ENCODE results near the gene ITPRID1.

The ITPRID1 gene

DNA sequence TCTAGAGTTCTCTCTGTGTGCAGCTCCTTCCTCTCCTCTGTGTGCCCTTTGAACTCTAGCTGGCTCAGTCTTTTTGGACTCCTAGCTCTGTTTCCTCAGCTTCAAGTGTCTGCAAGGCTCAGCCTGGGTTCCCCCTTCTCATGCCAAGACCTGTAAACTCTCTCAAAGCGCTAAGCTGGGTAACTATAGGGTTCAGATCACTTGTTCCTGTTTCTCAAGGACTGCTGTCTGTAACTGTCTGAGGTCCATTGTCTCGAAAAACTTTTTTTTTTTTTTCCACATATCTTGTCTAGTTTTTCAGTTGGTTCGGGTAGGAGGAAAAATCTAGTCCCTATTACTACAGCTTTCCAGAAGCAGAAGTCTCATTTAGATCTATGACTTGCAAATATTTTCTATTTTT lies 126.5 kb downstream of the ITPRID1 start:
- no peak overlapping the region for H3K27ac Mint-ChIP-seq
- no peaks in the 10 kb centered on the region for H3K27me3 Mint-ChIP-seq
- H3K9me3 Mint-ChIP-seq, result no peaks in the 10 kb centered on the region
- no peak for DNase-seq
- H3K36me3 Mint-ChIP-seq (ENCODE audit: low read depth), result no peaks in the 10 kb centered on the region
- no peak for ATAC-seq
- H3K4me1 Mint-ChIP-seq, result no peaks in the 10 kb centered on the region
- no peak overlapping the region for H3K4me3 Mint-ChIP-seq

DNA sequence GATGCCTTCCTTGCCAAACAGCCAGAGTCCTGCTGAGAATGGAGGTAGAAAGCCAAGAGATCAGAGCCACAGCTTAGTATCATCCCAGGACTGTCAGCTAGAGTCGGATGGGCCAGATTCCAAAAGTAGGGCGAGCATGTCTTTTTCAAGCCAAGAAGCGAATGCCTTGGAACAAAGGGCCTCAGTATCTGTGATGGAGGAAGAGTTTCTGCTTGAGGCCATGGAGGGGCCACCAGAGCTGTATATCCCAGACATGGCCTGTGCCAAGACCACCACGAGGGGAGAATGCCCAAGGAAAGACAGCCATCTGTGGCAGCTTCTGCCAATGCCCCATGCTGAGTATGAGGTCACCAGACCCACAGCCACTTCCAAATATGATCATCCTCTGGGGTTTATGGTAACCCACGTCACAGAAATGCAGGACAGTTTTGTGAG lies 128.8 kb downstream of the ITPRID1 start:
- H3K27ac Mint-ChIP-seq, result no peak overlapping the region
- H3K4me1 Mint-ChIP-seq, result no peaks in the 10 kb centered on the region
- no peaks in the 10 kb centered on the region for H3K27me3 Mint-ChIP-seq
- ATAC-seq, result no peak
- H3K36me3 Mint-ChIP-seq (ENCODE audit: low read depth), result no peaks in the 10 kb centered on the region
- no peaks in the 10 kb centered on the region for H3K9me3 Mint-ChIP-seq
- DNase-seq, result no peak
- H3K4me3 Mint-ChIP-seq, result no peak overlapping the region

DNA sequence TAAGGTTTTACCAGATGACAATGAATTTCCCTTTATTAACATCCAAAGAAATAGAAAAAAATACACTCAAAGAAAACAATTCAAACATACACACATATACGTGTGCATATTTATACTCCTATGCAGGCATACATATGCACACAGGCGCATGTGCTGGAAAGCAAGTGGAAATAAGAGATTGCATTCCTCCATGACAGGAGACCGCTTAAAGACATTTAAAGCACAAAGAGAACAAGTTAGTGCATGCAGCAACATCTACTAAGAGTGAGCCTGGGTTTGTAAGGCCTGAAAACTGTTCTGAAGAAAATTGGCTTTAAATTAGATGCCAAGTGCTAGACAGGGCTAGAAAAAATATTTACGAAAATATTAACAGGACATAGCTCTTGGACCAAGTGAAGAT lies 133.1 kb downstream of the ITPRID1 start:
- DNase-seq (no peak), ATAC-seq (no peak)
- H3K36me3 Mint-ChIP-seq (ENCODE audit: low read depth), result no peaks in the 10 kb centered on the region
- H3K27me3 Mint-ChIP-seq, result no peaks in the 10 kb centered on the region
- H3K4me1 Mint-ChIP-seq, result no peaks in the 10 kb centered on the region
- H3K4me3 Mint-ChIP-seq, result no peak overlapping the region
- H3K27ac Mint-ChIP-seq, result no peak overlapping the region
- no peaks in the 10 kb centered on the region for H3K9me3 Mint-ChIP-seq

DNA sequence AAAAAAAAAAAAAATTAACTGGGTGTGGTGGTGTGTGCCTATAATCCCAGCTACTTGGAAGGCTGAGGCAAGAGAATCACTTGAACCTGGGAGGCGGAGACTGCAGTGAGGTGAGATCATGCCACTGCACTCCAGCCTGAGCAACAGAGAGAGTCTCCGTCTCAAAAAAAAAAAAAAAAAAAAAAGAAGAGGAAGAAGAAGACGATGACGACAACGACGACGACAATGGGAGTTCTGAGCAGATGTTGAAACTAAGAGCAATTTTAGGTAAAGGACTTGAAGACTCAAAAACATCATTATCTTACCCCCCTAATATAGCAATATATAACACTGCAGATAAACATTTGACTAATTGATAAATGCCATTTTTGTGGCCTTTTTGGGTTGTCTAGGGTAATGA lies 133.6 kb downstream of the ITPRID1 start:
- Mint-ChIP-seq H3K4me3 (no peak overlapping the region), H3K27ac (no peak overlapping the region), H3K4me1 (no peaks in the 10 kb centered on the region), H3K9me3 (no peaks in the 10 kb centered on the region), H3K27me3 (no peaks in the 10 kb centered on the region), H3K36me3 (ENCODE audit: low read depth) (no peaks in the 10 kb centered on the region)
- ATAC-seq (no peak), DNase-seq (no peak)

DNA sequence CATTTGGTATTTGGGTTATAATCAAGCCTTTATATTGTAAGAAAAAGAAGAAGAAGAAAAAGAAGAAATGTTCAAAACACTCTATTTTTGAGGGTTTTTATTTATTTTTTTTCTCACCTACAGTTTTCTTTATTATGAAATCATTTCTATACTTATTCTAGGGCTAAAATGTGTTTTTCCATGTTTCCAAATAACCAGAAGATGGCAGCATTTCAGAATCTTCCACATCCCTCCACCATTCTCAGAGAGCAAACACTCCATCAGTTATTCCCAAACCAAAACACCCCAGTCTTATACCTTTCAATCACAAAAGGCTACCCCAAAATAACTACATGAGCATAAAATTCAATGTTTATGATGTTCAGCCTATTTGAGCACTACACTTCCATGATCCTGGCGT lies 134.4 kb downstream of the ITPRID1 start:
- Mint-ChIP-seq H3K27ac (no peak overlapping the region), H3K9me3 (no peaks in the 10 kb centered on the region), H3K4me3 (no peak overlapping the region), H3K36me3 (ENCODE audit: low read depth) (no peaks in the 10 kb centered on the region), H3K27me3 (no peaks in the 10 kb centered on the region), H3K4me1 (no peaks in the 10 kb centered on the region)
- no peak for DNase-seq
- no peak for ATAC-seq

DNA sequence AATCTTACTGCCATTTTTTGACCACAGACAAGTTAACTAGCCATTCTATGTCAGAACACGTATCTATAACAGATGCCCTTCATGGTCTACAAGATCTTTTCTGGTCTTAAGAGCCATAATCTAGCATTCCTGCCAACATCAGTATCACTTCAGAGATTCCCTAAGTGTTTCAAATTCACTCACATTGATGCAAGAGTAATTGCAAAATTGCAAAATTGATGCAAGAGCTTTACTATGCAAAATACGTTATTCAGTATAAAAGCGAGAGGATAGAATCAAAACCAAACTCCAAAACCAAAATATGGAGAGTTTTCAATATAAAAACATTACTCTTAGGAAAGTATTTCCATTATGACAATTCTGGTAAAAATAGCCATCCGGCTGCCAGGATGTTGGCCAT lies 135.0 kb downstream of the ITPRID1 start:
- no peaks in the 10 kb centered on the region for H3K27me3 Mint-ChIP-seq
- no peaks in the 10 kb centered on the region for H3K4me1 Mint-ChIP-seq
- H3K9me3 Mint-ChIP-seq, result no peaks in the 10 kb centered on the region
- ATAC-seq (no peak), DNase-seq (no peak)
- no peaks in the 10 kb centered on the region for H3K36me3 Mint-ChIP-seq (ENCODE audit: low read depth)
- H3K27ac Mint-ChIP-seq, result no peak overlapping the region
- H3K4me3 Mint-ChIP-seq, result no peak overlapping the region

DNA sequence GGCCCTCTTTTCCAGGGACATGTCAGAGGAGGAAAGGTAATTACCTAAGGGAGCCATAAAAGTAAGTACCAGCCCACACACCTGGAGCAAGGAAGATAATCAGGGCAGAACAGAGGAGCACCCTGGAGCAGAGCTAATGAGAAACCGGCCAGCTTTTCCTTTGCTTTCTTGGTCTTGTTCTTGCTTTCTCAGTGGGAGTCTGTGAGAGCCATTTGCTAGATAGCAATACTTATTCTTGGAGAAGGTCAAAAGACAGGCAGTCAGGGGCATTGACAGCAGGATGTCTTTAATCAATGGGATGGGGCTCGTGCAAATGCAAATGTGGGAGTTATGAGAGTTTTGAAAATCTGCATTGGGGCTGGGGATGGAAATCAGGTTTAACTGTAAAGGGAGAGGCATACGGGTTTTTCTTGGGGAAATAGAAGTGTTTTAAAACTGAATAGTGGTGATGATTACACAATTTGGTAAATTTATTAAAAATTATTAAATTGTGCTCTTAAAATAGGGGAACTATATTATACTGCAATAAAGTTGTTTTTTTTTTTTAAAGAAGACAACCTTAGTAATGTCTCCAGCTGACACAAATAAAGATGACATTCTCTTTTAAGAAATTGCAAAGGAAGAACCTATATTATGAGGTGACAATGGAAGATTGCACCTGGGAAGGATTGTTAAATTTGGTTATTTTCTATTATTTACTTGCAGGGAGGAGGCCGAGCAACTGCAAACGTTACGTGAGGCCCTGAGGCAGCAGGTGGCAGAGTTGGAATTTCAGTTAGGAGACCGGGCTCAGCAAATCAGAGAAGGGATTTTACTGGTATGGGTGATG lies 137.6 kb downstream of the ITPRID1 start:
- peaks cover 2% of the 10 kb centered on the region for H3K9me3 Mint-ChIP-seq
- no peak overlapping the region for H3K4me3 Mint-ChIP-seq
- no peaks in the 10 kb centered on the region for H3K27me3 Mint-ChIP-seq
- DNase-seq, result no peak
- no peak overlapping the region for H3K27ac Mint-ChIP-seq
- no peaks in the 10 kb centered on the region for H3K4me1 Mint-ChIP-seq
- no peak for ATAC-seq
- no peaks in the 10 kb centered on the region for H3K36me3 Mint-ChIP-seq (ENCODE audit: low read depth)

DNA sequence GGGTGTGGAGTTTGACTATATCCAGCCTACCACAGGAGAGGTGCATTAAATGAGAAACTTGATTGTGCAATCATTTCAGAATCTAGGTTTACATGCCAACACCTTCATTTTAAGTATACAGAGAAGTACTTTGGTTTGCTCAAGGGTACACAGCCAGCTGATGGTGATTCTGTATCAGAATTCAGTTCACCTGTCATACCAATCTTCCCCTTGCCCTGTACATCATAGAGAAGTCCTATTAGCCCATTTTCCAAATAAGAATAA lies 138.1 kb downstream of the ITPRID1 start:
- H3K27me3 Mint-ChIP-seq, result no peaks in the 10 kb centered on the region

DNA sequence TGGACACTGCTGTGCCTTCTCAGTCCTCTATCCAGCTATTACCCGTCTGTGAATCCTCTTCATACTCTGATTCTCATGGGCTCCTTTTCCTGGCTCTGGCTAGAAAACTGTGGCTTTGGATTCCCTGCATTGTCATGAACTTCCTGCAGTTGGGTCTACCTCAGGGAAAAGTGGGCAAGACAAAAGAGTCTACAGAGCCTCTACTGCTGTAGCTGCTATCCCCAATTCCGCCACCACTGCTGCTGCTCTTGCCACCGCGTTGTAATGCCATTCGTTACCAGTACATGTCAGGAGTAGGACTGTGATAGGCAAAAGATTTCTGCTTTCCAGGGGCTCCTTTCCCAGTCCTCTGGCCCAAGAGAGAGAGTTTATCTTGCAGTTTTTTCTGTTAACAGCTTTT lies 149.2 kb downstream of the ITPRID1 start:
- Mint-ChIP-seq H3K27ac (no peak overlapping the region), H3K4me3 (no peak overlapping the region), H3K27me3 (no peaks in the 10 kb centered on the region), H3K4me1 (no peaks in the 10 kb centered on the region), H3K36me3 (ENCODE audit: low read depth) (no peaks in the 10 kb centered on the region), H3K9me3 (no peaks in the 10 kb centered on the region)
- no peak for DNase-seq
- ATAC-seq, result no peak

More for the DNA sequence above, 138.1 kb downstream of the ITPRID1 start:
- H3K27ac Mint-ChIP-seq, result no peak overlapping the region
- H3K4me1 Mint-ChIP-seq, result no peaks in the 10 kb centered on the region
- H3K4me3 Mint-ChIP-seq, result no peak overlapping the region
- H3K36me3 Mint-ChIP-seq (ENCODE audit: low read depth), result no peaks in the 10 kb centered on the region
- ATAC-seq (no peak), DNase-seq (no peak)
- peaks cover 4% of the 10 kb centered on the region for H3K9me3 Mint-ChIP-seq

DNA sequence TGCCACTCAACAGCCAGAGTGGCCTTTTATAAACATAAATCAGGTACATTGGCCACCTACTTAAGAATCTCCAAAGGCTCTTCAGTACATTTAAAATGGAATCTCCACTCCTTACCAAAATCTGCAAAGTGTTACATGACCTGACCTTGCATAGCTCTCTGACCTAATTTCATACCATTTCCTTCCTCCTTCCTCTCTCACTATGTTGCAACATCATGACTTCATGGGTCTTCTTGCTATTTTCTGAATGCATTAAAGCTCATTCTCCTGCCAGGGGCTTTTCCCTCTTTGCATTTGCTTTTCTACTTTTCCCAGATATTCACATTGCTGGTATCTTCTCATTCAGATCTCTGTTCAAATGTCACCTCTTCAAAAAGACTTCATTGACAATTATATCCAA lies 151.0 kb downstream of the ITPRID1 start:
- Mint-ChIP-seq H3K36me3 (ENCODE audit: low read depth) (no peaks in the 10 kb centered on the region), H3K27ac (no peak overlapping the region), H3K9me3 (no peaks in the 10 kb centered on the region), H3K4me3 (no peak overlapping the region), H3K27me3 (no peaks in the 10 kb centered on the region), H3K4me1 (no peaks in the 10 kb centered on the region)
- no peak for ATAC-seq
- DNase-seq, result no peak

DNA sequence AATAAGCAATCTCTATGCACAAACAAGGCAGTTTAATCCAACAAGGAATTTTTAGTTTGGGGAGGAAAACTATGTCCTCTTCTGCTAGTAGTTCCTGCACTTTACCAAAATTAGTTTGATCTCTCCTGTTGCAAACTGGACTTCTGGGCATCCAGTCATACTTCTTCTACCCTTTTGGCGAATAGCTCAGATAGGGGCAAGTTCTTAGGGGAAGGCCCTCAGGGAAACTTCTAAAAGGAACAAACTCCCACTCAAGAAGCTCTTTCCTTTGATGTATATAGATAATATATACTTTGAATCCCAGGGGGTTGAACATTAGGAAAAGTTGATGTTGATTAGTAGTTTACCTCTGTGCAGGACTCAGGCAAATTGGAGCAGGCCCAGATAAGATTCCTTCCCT lies 151.7 kb downstream of the ITPRID1 start:
- ATAC-seq (no peak), DNase-seq (no peak)
- Mint-ChIP-seq H3K27ac (no peak overlapping the region), H3K9me3 (no peaks in the 10 kb centered on the region), H3K36me3 (ENCODE audit: low read depth) (no peaks in the 10 kb centered on the region), H3K4me3 (no peak overlapping the region), H3K4me1 (no peaks in the 10 kb centered on the region), H3K27me3 (no peaks in the 10 kb centered on the region)

DNA sequence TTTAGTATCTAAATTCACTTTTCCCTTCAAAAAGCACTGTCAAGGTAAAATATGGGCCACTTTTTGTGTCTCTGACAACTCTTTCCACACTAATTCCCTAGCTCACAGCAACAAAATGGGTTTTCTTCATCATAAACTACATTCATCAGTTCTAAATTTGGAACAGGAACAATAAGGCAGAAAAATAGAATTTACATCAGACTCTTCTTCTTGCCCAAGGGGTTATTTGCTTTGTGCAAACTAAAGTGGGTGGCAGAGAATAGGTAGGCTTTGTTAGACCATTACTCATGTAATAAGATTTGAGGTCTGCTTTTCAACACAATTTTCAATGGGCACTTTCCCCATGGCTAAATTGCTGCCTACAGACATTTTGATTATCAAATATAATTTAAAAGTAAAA lies 155.6 kb downstream of the ITPRID1 start:
- no peak overlapping the region for H3K27ac Mint-ChIP-seq
- ATAC-seq (no peak), DNase-seq (no peak)
- no peak overlapping the region for H3K4me3 Mint-ChIP-seq
- no peaks in the 10 kb centered on the region for H3K27me3 Mint-ChIP-seq
- H3K36me3 Mint-ChIP-seq (ENCODE audit: low read depth), result no peaks in the 10 kb centered on the region
- H3K9me3 Mint-ChIP-seq, result no peaks in the 10 kb centered on the region
- no peaks in the 10 kb centered on the region for H3K4me1 Mint-ChIP-seq

DNA sequence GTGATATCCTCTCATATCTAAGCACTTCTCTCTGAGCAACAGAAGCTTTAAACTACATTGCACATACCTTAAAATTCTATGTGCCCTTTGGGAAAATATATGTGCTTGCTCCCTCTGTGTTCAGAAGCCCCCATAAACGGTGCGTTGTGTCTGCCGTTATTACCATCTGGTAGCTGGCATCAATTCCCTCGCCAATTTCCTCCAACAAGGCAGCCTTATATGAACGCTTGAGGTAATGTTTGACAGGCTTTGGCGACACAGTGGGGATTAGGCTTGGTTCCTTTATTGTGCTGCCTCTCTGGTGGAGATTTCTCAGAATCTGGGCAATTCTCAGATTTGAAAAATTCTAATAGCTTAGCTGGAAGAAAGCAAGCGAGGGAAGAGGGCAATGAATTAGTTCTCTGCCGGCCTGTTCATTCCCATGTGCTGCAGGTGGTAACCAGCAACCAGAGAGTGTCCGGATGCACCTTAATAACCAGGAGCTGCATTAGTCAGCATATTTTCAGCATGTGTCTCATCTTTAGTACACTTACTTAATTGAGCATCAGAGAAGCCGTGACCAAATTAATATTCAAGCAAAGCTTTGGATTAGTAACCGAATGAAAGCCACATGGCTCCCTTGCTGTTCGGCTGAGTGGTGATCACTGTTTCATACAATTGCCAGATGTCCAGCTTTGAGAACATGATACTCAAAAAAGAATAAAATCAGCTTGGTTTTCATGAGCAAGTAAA lies 165.8 kb downstream of the ITPRID1 start:
- ATAC-seq, result no peak
- Mint-ChIP-seq H3K36me3 (ENCODE audit: low read depth) (no peaks in the 10 kb centered on the region), H3K27ac (no peak overlapping the region), H3K9me3 (no peaks in the 10 kb centered on the region), H3K4me1 (no peaks in the 10 kb centered on the region), H3K4me3 (no peak overlapping the region), H3K27me3 (no peaks in the 10 kb centered on the region)
- no peak for DNase-seq

DNA sequence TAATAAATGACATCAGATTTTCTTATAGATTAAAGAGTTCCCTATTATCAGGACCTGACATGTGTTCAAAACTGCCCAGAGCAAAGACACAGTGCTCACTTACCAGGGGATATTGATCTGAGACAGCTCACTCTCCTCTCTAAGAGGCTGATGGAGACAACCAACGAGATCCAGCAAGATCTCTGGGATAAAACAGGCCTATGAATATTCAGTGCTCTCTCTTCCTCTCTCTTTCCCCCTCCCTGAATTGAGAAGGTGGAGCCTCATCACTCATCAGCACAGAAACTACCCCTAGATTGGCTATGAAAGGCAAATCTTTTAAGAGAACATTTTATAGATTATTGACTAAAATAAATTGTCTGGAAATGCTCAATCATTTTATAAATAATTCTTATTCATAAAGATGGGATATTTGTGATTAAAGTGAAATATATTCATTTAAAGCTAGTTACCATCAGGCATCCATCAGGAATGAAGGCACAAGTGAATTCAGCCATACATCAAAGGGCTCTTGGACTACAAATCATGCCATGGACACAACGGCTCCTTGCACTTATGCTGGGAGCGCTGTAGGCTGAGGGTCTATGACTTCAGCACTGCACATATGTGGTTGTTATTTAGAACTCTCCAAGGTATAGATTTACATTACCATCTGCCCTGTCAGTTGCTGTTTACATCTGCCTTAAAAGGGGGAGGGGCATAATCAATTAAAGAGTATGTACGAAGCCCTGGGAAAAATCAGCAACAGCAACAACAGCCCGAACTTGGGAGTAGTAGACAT lies 169.7 kb downstream of the ITPRID1 start:
- ATAC-seq (no peak), DNase-seq (no peak)
- H3K4me3 Mint-ChIP-seq, result no peak overlapping the region
- no peaks in the 10 kb centered on the region for H3K36me3 Mint-ChIP-seq (ENCODE audit: low read depth)
- no peaks in the 10 kb centered on the region for H3K4me1 Mint-ChIP-seq
- no peak overlapping the region for H3K27ac Mint-ChIP-seq
- H3K27me3 Mint-ChIP-seq, result peaks cover 3% of the 10 kb centered on the region
- H3K9me3 Mint-ChIP-seq, result no peaks in the 10 kb centered on the region
